ENCODE measurements around the gene NUS1. TPM values are rescaled to one million over a fixed set of nuclear protein-coding genes. Genes with fewer than 3 reads are reported as not detected.
"Not testable (repeated sequence)": the region's sequence is repeated elsewhere in the genome, so short reads cannot be mapped to it uniquely, and the experiment has no call there.

The NUS1 gene
- total RNA-seq, 2 experiments from 2014 or later: 25.4 to 27.8 TPM

- Mint-ChIP-seq H3K27ac (no peak overlapping the region), H3K27me3 (peaks cover 2% of the 10 kb centered on the region), H3K36me3 (ENCODE audit: low read depth) (no peaks in the 10 kb centered on the region), H3K4me1 (no peaks in the 10 kb centered on the region), H3K9me3 (peaks cover 5% of the 10 kb centered on the region), H3K4me3 (no peak overlapping the region)
- POLR2A ChIA-PET: no interaction called here
- CTCF ChIA-PET: no interaction called here
- no peak for DNase-seq
Observed at GRCh38 chr6:117739869-117740268, 64.6 kb downstream of the NUS1 start.

GRCh38 chr6:117740605-117741004, 65.3 kb downstream of the NUS1 start:
- CTCF ChIA-PET: no interaction called here
- H3K4me1 Mint-ChIP-seq: no peaks in the 10 kb centered on the region
- H3K9me3 Mint-ChIP-seq: peaks cover 5% of the 10 kb centered on the region
- POLR2A ChIA-PET: no interaction called here
- H3K4me3 Mint-ChIP-seq: no peak overlapping the region
- no peak overlapping the region for H3K27ac Mint-ChIP-seq
- no peaks in the 10 kb centered on the region for H3K36me3 Mint-ChIP-seq (ENCODE audit: low read depth)
- DNase-seq: no peak
- H3K27me3 Mint-ChIP-seq: peaks cover 2% of the 10 kb centered on the region

GRCh38 chr6:117750675-117751074, 75.4 kb downstream of the NUS1 start:
- CTCF ChIA-PET, H3K4me1 Mint-ChIP-seq, H3K27ac Mint-ChIP-seq: not testable (repeated sequence)

More at GRCh38 chr6:117750675-117751074, 75.4 kb downstream of the NUS1 start:
- H3K9me3 Mint-ChIP-seq; DNase-seq; H3K36me3 Mint-ChIP-seq (ENCODE audit: low read depth); POLR2A ChIA-PET; H3K27me3 Mint-ChIP-seq; H3K4me3 Mint-ChIP-seq: not testable (repeated sequence)

Other genes starting within 250 kb of the NUS1 start
- not detected for gene ROS1, start 249.5 kb upstream of the NUS1 start, total RNA-seq
- gene DCBLD1, start 192.8 kb upstream of the NUS1 start, total RNA-seq: 1 to 10 TPM; 3.7 to 5.1 TPM
- 10 to 100 TPM; 24.1 to 25.4 TPM for gene GOPC, start 73.0 kb upstream of the NUS1 start, total RNA-seq
- gene SLC35F1, start 231.8 kb downstream of the NUS1 start, total RNA-seq: not detected

All from activated CD4-positive, alpha-beta T cell treated with anti-CD3 and anti-CD28 coated beads, Interleukin-2, amount 10 ng/mL, durations not matched to agents 7 days and 5 days (primary cell).